ENCODE data around the gene TYRO3.
"Not testable (repeated sequence)": the region's sequence is repeated elsewhere in the genome, so short reads cannot be mapped to it uniquely, and the experiment has no call there.

TYRO3 gene

DNA sequence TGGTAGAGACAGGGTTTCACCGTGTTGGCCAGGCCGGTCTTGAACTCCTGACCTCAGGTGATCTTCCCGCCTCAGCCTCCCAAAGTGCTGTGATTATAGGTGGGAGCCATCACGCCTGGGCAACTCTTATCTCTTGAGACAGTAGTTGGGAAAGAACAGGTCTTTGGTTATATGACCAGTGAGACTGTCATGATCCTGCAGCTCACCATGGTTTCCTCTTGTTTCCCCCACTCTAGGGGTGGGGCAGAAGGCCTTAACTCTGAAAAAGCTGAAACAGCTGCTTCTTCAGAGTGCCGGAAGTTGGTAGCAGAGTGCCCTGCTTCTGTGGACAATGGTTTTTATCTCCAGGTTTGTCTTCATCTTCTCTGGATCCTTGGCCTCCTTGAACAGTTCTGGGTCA is 4.7 kb upstream of the TYRO3 start:
- no peak for DNase-seq (ENCODE audit: low spot score)

DNA sequence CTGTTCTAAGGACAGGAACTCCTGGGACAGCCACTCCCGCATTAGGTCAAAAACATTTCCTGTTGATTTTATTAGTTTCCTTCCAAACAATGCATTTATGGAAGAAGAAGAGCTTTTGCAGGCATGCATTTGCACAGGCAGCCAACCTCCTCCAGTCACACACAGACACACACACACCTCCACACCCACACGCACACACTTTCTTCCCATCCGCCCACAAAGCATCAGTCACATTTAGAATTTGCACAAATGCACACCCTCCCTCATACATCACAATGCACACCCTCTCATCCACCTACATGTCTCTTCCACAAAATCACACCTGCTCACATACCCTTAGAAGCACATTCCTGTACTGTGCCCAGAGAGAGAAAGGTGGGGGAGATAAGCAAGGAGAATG is 4.1 kb upstream of the TYRO3 start:
- no peak for DNase-seq (ENCODE audit: low spot score)

GRCh38 chr15:41556677-41557076 is 2.3 kb upstream of the TYRO3 start:
- no peak for DNase-seq (ENCODE audit: low spot score)

- DNase-seq (ENCODE audit: low spot score) = peak; percentile 58
Observed at GRCh38 chr15:41557673-41558399, 1.2 kb upstream of the TYRO3 start.

- no peak for DNase-seq (ENCODE audit: low spot score)
Observed at GRCh38 chr15:41559239-41559782, 299 bp downstream of the TYRO3 start.

- DNase-seq (ENCODE audit: low spot score) = no peak
Observed at GRCh38 chr15:41560572-41560874, 1.5 kb downstream of the TYRO3 start.

- DNase-seq (ENCODE audit: low spot score) = no peak
Observed at GRCh38 chr15:41561104-41561776, 2.2 kb downstream of the TYRO3 start.

DNA sequence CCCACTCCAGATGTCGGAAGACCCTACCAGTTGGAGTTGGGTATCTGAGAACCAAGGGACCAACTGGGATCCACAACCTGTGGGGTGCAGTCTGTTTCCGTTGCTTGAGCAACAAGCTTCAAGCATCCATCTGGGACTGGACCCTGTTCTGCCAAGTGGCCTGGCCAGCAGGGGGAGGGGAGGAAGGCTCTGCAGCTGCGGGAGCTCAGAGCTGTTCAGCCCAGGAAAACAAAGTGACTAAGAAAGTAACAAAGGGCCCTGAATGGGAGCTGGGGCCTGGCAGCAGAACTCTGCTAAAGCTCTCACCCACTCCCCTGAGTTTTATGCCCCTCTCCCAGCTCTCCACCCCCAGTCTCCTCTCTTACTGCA is 2.7 kb downstream of the TYRO3 start:
- no peak for DNase-seq (ENCODE audit: low spot score)

DNA sequence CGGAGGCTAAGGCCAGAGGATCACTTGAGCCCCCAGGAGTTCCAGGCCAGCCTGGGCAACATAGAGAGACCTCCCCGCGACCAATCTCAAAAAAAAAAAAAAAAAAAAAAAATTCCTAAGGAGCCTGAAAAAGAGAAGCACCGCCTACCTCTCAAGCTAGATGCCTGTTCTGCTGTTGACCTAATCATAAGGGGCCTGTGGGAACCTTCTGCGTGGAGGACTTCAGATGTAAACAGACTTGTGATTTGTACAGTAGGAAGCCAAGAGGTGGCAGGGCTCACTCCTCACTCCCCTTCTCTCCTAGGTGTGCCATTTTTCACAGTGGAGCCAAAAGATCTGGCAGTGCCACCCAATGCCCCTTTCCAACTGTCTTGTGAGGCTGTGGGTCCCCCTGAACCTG is 3.2 kb downstream of the TYRO3 start:
- no peak for DNase-seq (ENCODE audit: low spot score)

DNA sequence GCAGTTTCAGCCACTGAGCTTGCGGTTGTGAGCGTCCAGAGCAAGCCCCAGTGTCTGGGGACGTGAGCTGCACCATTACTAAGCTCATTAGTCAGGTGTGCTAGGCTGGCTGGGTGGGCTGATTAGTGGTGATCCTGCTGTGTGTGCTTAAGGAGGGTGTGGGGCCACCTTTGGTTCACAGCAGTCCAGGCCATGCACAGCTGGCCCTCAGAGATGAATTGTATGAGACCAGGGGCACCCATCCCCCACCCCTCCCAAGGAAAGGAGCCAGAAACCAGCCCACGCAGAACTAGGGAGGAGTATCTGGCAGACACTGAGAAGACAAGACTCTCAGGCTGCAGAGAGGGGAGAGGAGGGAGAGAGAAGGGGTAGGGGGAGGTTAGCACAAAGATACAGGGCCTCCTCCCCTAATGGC is 3.8 kb downstream of the TYRO3 start:
- DNase-seq (ENCODE audit: low spot score) = no peak

DNA sequence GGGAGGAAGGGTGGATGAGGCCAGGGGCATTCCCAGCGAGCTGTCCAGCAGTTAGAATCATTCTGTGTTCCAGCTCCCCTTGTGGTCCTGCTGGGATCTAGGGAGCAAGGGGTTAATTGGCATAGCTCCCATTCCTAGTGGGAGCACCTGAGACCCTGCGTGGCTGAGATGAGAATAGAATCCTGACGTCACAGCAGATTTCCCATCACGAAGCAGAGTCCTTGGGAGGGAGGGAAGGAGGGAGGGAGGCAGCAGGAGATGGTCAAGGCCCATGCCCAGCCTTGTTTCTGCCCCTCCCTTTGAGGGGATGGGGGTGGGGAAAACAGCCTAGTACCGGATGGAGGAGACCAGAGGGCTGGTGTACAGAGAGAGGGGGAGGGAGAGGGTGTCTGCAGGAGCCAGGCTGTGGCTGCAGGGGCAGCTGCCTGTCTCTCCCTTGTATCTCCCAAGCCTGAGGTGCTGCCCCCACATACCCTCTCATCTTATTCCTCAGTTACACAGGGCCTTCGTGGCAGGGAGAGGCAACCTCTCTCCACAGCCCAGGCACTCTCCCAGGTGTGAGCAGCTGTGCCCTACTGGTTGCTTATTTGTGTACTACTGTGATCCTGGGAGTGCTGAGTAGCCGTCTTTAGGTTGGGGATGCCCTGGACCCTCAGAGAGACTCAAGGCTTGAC is 5.4 kb downstream of the TYRO3 start:
- no peak for DNase-seq (ENCODE audit: low spot score)

GRCh38 chr15:41564960-41565502 is 6.0 kb downstream of the TYRO3 start:
- no peak for DNase-seq (ENCODE audit: low spot score)

DNA sequence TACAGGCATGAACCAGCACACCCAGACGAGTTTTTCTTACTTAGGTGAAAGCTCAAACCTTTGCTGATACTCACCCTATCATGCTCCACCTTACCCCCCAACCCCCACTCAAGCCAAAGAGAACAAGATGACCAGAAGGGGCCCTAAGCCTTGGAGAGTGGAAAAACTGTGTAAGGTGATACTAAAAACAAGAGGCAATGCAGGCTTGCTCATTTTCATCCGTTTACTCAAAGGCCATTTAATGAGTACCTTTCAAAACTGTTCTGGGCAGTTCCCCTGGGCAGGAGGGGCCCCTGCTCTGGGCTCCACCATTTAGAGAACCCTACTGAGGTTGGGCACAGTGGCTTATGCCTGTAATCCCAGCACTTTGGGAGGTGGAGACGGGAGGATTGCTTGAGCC is 6.7 kb downstream of the TYRO3 start:
- no peak for DNase-seq (ENCODE audit: low spot score)

DNA sequence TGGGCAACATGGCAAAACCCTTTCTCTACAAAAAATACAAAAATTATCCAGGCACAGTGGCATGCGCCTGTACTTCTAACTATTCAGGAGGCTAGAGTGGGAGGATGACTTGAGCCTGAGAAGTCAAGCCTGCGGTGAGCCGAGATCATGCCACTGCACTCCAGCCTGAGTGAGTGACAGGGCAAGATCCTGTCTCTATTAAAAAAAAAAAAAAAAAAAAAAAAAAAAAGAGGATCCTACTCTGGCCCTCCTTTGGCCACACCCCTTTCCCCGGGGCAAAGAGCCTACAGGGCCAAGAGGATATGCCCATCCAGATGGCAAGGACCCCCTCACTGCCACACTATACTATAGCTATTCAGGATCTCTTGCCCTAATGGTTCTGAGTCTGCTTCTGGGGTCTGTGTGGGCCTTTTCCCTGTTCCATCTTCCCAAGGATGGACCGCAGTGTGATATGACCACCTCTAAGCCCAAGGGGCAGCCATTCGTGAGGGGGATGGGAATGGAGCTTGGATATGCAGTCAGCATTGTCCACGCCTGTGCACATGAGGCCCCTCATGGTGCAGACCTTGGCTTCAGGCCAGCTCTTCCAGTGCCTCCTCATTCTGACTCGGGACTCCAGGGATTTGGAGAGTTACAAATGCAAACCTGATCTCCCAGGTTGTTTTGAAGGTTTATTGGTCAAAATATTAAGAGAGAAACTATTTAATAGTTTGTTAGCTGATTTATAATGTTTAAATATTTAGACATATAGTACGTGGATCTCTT is 7.3 kb downstream of the TYRO3 start:
- no peak for DNase-seq (ENCODE audit: low spot score)

- no peak for DNase-seq (ENCODE audit: low spot score)
Observed at GRCh38 chr15:41567261-41567660, 8.2 kb downstream of the TYRO3 start.

GRCh38 chr15:41567862-41568261 is 8.8 kb downstream of the TYRO3 start:
- no peak for DNase-seq (ENCODE audit: low spot score)

- no peak for DNase-seq (ENCODE audit: low spot score)
Observed at GRCh38 chr15:41568350-41569017, 9.5 kb downstream of the TYRO3 start.

- not testable (repeated sequence) for DNase-seq (ENCODE audit: low spot score)
Observed at GRCh38 chr15:41569232-41569631, 10.2 kb downstream of the TYRO3 start.

DNA sequence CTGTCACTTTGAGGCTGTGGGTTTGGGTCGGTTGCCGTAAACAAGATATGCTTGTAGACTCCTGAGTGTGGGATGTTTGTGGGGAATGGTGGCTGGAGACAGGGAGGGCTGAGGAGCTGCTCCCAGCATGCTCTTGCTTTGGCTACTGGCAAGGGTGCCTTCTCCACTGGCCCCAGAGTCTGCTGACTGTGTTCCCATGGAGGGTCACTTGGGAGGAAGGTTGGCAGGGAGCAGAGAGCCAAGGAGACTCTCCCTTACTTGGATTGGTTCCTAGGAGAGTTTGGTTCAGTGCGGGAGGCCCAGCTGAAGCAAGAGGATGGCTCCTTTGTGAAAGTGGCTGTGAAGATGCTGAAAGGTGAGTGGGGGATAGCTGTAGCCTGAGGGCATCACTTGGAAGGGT is 11.8 kb downstream of the TYRO3 start:
- no peak for DNase-seq (ENCODE audit: low spot score)

GRCh38 chr15:41571948-41572347 is 12.9 kb downstream of the TYRO3 start:
- DNase-seq (ENCODE audit: low spot score) = no peak

DNA sequence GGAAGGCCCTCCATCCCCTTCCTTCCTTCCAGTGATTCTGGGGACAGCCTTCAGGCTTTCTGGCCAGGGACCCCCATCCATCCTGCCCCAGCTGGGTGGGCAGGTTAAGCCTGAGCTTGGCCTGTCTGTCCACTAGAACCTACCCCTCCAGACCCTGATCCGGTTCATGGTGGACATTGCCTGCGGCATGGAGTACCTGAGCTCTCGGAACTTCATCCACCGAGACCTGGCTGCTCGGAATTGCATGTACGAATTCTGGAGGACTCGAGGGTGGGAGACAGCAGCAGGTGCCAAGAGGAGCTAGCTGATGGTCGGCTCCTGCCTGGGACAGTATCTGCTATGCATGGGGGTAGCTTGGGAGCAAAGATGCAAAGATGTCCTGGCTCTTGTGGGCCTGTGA is 13.9 kb downstream of the TYRO3 start:
- no peak for DNase-seq (ENCODE audit: low spot score)

DNA sequence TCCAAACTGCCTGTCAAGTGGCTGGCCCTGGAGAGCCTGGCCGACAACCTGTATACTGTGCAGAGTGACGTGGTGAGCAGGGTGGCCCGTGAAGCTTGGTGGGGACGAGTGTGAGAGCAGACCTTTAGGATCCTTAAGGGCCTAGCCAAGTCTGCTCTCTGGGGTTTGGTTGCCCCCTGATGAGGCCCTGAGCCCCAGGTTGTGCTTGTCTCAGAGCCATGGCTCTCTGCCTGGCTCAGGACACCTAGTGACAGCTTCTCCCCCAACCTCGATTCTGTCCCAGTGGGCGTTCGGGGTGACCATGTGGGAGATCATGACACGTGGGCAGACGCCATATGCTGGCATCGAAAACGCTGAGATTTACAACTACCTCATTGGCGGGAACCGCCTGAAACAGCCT is 14.4 kb downstream of the TYRO3 start:
- DNase-seq (ENCODE audit: low spot score) = no peak

All from LoVo (cell line).